NCI-H1694 treated with DMSO at 0.1 percent for 48 hours (cell line): ENCODE data around the gene EIF1AX.
"Not testable (repeated sequence)": the region's sequence is repeated elsewhere in the genome, so short reads cannot be mapped to it uniquely, and the experiment has no call there.

Experiments
- DNase-seq: peaks from one replicate; lab custom pipeline; 2025; lab: John Stamatoyannopoulos, UW

Gene EIF1AX

DNA sequence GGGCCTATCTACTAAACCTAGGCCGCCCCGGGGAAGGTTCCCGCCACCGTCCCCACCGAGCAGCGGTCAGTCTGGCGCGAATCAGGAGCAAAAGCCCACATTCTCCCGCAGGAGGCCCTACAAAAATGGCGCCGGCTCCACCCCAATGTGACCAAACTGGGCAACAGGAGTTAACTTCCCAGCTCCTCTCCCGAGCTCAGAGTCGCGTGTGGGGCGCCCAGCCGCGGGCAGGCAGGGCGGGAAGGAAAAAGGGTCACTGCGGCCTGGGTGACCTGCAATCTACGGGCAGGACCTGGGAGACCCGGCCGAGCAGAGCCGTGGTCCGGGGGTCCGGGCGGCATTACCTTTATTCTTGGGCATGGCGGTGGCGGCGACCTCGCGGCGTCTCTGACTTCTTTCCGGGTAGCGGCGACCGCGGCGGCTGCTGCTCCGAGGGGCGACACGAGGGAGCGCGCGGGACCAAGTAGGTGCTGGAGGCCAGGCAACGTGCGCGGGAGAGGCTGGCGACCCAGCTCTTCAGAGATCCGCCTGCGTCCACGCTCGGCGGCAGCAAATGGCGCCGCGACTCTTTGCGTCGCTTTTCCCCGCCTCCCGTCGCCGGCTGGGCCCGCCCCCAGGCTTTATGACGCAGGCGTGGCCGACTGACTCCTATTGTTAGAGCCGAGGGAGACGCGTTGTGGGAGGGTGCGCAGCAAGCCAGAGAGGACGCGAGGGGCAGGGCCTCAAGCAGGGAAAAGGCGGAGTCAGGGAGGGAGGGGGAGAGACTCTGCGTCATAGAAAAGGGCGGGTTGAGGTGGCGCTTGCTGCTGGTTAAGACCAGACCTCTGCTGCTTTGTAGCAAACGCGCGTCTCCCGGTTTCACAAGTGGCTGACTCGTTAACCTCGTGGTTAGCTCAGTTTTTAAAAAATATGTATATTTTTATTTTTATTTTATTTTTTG, at the start of gene EIF1AX:
Gene EIF1AX (minus strand): TSS at position 558 of the 940 bp plus-strand sequence. CDS start 198 bp downstream, at position 360.
- DNase-seq: peak; percentile 74

GRCh38 chrX:20189171-20189570, 47.5 kb upstream of the EIF1AX start:
- no peak for DNase-seq

DNA sequence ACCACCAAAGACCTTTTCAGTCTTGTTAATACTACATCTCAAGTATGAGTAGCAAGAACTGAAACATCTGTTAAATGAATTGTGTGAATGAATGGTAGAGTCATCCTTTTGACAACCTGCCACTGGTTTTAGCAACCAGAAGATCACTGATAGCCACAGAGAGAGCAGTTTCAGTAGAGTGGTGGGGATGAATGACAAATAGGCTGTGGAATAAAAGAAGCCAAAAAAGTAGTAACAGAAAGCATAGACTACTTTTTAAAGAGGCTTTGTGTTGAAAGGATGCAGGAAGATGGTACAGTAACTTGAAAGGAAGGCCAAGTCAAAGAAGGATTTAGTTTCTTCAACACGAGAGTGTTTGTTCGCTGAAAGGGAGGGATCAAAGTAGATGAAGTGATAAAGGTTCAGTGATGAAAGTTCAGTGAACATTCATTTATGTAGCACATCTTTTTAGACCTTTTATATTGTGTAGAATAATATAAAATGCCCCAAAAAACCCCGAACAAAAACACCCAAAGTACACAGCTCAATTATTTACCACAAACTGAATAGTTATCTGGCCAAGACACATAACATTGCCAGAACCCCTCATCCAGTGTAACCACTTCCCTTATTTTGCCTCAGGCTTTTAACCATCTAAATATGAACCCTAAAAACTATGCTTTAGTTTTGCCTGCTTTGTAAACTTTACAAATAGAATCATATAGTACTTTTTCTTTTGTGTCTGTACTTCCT, 40.1 kb upstream of the EIF1AX start:
- DNase-seq: no peak

GRCh38 chrX:20177093-20177492, 35.5 kb upstream of the EIF1AX start:
- DNase-seq: no peak

DNA sequence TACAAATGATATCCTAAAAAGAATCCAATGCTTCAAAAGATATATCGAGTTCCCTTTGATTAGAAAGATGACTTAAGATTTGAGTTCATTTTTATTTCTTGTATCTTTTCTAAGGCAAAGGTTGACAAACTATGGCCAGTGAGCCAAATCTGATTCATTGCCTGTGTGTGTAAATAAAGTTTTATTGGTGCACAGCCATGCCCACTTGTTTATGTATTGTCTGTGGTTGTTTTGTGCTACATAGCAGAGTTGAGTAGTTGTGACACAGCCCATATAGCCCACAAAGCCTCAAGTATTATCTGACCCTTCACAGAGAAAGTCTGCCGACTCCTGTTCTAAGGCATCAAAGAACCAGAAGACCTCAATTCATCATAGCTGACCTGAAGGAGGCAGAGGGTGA, 32.2 kb upstream of the EIF1AX start:
- DNase-seq: no peak

DNA sequence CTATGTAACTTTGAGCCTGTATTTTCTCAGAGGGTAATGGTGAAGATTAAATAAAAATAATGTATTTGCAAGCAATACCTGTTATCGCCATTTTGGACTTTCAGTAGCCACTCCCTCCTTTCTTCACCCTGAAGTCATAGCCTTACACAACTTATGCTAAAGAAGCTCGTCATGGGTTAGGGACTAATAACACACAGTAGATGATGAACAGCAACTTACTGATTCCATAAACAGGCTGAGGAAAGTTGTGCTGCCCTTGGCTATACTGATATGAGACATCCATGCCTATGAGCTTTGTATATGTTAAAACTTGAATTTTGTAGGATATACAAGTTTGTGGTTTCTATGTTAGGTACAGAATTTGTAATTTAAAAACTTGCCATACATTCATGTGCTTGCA, 31.7 kb upstream of the EIF1AX start:
- no peak for DNase-seq

DNA sequence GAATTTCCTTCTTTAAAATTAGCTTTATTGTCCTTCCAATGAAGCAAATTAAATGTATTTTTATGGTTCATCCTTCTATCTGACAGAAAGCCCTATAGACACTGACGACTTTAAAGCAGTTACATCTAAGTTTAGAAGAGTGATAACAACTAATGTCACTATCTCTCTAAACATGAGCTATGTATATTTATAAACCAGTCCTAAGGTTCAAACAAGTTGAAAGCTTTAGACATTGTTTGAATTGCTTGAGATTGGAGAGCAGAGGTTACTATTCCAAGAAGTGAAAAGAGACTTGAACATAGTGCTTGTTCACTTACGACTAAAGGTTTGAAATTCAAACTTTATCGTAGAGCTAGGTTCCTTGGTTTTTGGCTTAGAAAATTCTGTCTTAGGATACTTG, 30.2 kb upstream of the EIF1AX start:
- no peak for DNase-seq

DNA sequence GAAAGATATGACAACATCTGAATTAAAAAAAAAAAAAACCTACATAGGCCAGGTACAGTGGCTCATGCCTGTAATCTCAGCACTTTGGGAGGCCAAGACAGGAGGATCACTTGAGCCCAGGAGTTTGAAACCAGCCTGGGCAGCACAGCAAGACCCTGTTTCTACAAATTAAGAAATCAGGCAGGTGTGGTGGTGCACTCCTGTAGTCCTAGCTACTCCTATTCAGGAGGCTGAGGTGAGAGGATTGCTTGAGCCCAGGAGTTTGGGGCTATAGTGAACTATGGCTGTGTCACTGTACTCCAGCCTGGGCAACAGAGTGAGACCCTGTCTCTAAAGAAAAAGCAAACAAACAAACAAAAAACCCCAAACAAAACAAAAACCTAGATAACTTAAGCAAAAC, 20.9 kb upstream of the EIF1AX start:
- not testable (repeated sequence) for DNase-seq

DNA sequence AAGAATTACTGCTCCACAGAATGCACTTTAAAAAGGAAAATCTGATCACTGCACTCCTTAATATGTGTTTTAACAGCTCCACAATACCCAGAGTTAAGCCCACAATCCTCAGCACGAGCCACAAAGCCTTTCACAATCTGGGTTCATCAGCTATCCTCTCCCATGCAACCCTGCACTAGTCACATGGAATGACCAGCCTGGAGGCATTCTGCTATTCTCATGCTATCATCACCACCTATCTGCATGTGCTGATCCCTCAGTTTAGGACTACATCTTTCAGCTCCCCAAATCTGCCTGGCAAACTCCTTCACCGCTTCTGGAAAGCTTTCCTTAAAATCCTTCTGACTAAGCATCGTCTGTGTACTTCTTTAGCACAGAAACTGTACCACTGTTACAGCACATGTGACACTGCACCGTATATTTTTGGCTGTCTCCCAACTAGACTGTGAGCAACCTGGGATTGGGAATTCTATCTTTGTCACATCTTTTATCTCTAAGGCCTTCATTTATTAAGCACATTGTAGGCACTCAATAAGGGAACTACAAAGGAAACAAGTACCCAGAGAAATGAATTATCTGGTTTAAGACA, 18.3 kb upstream of the EIF1AX start:
- no peak for DNase-seq

GRCh38 chrX:20151689-20152088, 10.1 kb upstream of the EIF1AX start:
- no peak for DNase-seq

DNA sequence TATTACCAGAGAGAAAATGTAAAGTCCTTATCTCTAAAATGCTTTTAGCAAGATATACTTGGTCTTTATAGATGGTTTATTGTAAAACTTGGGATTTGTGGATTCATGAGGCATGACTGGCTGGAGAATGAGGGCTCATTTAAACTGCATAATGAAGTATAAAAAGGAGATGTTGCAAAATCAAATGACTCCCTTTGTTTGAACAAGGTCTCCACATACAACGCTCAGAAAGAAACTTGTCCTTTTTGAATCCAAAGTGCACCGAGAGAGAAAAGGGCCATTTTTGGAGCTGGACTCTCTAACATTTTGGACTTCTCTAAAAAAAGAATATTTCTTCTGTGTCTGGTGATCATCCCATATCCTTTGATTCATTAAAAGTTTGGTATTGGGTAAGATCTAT, 7.7 kb upstream of the EIF1AX start:
- DNase-seq: no peak

GRCh38 chrX:20147561-20147960, 5.9 kb upstream of the EIF1AX start:
- DNase-seq: no peak

- DNase-seq: no peak
These were observed 2.9 kb upstream of the EIF1AX start for GRCh38 chrX:20144491-20144890.

- no peak for DNase-seq
These were observed 1.9 kb upstream of the EIF1AX start for GRCh38 chrX:20143561-20143960.

DNA sequence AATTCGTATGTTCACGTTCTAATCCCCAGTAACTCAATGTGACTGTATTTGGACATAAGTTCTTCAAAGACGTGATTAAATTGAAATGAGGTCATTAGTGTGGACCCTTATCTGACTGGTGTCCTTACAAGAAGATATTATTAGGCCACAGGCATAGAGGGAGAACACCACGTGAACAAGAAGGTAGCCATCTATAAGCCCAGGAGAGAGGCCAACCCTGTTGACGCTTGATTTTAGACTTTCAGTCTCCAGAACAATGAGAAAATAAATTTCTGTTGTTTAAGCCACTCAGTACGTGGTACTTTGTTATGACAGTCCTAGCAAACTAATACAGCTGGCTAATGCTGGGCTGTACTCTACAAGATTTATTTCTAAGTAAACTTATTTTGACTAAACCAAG, 1.5 kb upstream of the EIF1AX start:
- DNase-seq: no peak

DNA sequence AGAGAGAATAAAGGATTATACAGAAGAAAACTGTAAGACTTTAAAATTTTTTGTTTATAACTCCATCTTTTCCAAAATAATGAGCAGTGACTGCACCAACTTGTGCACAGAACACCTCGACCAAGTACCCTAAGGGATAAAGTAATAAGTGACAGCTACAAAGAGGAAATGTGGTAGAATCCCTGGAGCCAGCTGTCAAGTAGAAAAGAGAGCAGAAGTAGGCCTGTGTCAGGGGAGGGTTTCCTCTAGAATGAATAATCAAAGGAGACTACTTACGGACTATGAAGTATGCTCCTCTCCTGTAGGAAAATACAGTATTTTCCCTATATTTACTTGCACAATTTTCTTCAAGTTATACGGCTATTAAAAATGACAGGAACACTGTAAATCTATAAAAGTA, 1.2 kb downstream of the EIF1AX start:
- no peak for DNase-seq

DNA sequence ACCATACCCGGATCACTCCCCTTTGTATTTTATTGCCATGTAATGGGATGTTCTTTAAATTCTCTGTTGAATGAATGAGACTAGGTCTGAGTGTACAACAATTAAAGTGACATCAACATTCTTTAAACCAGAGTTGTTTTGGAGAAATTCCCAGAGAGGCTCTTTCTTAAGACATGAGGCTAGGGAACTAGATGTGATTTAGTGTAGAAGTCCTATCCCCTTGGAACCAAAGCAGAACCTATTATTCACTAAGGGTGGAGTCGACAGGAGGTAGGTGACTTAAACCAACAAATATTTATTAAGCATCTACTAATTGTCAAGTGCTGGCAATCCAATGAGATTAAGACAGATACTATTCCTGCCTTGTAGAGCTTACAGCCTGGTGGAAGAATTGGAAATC, 1.7 kb downstream of the EIF1AX start:
- DNase-seq: no peak

- no peak for DNase-seq
These were observed 5.7 kb downstream of the EIF1AX start for GRCh38 chrX:20135944-20136343.

- no peak for DNase-seq
These were observed 9.0 kb downstream of the EIF1AX start for GRCh38 chrX:20132666-20133065.

DNA sequence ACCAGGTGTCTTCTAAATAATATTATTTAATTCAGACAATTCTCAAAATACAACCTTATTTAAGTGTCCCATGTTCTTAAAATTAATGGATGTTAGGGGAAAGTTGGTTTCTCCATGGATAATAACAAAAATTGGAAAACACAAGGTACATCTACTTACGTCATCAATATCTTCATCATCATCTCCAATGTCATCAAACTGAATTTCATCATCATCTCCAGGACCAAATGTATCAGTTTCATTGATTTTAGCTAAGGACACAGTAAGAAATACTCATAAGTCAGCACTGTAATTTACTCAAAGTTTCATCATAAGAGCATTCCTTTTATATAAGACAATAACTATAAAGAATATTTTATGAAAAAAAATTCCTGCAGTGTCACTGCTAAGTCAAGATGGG, 11.3 kb downstream of the EIF1AX start:
- no peak for DNase-seq

GRCh38 chrX:20129547-20129946, 12.1 kb downstream of the EIF1AX start:
- no peak for DNase-seq

- DNase-seq: no peak
These were observed 13.0 kb downstream of the EIF1AX start for GRCh38 chrX:20128670-20129069.

GRCh38 chrX:20127440-20127839, 14.2 kb downstream of the EIF1AX start:
- not testable (repeated sequence) for DNase-seq
